Activated T-cell treated with anti-CD3 and anti-CD28 coated beads, Interleukin-2, amount 50 U/mL, for 24 hours (primary cell): ENCODE data around the gene PPP2R5E.

Source experiments
- DNase-seq: peaks from one replicate; pipeline ENCODE4 v3.0.0-alpha.2; 2020
- H3K27ac Mint-ChIP-seq: 2 replicates; pipeline ENCODE4 v1.8.0; 2020; ENCODE audit warnings: mild to moderate bottlenecking, mixed read lengths
- H3K27me3 Mint-ChIP-seq: 2 replicates; pipeline ENCODE4 v1.8.0; 2020; ENCODE audit warnings: mixed read lengths
- H3K36me3 Mint-ChIP-seq: 2 replicates; pipeline ENCODE4 v1.8.0; 2020; ENCODE audit warnings: low read depth, mixed read lengths
- H3K4me1 Mint-ChIP-seq: 2 replicates; pipeline ENCODE4 v1.8.0; 2020; ENCODE audit warnings: low read depth, mixed read lengths
- H3K4me3 Mint-ChIP-seq: 2 replicates; pipeline ENCODE4 v1.8.0; 2020; ENCODE audit warnings: mild to moderate bottlenecking, moderate library complexity, mixed read lengths
- H3K9me3 Mint-ChIP-seq: 2 replicates; pipeline ENCODE4 v1.8.0; 2020; ENCODE audit warnings: mixed read lengths

PPP2R5E gene

DNA sequence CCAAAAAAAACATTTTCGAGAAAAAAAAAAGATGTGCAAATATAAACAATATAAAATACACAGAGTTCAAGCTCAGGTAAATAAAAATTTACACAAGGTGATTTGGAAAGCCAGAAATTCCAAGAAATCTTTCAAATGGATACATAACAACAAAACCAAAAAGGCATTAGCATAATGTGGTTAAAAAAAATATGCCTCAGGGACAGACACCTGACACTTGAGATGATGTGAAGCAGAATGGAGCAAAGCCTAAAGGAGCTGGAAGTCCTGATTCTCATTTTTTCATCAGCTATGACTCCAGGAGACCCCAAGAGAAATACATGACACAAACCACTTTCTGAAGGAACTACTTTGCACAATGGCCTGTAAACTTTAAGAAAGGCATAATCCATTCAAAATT is 98.6 kb downstream of the PPP2R5E start:
- Mint-ChIP-seq H3K27me3 (no peaks in the 10 kb centered on the region), H3K4me3 (no peak overlapping the region), H3K4me1 (peaks cover 38% of the 10 kb centered on the region), H3K27ac (no peak overlapping the region), H3K36me3 (peaks cover 33% of the 10 kb centered on the region), H3K9me3 (no peaks in the 10 kb centered on the region)
- DNase-seq, result no peak

- no peak for DNase-seq
- Mint-ChIP-seq H3K27ac (no peak overlapping the region), H3K4me3 (no peak overlapping the region), H3K36me3 (peaks cover 28% of the 10 kb centered on the region), H3K4me1 (peaks cover 37% of the 10 kb centered on the region), H3K9me3 (no peaks in the 10 kb centered on the region), H3K27me3 (no peaks in the 10 kb centered on the region)
Measured at GRCh38 chr14:63443988-63444387, 99.2 kb downstream of the PPP2R5E start.

- Mint-ChIP-seq H3K27me3 (no peaks in the 10 kb centered on the region), H3K4me1 (peaks cover 42% of the 10 kb centered on the region), H3K4me3 (no peak overlapping the region), H3K36me3 (peaks cover 24% of the 10 kb centered on the region), H3K27ac (no peak overlapping the region), H3K9me3 (no peaks in the 10 kb centered on the region)
- no peak for DNase-seq
Measured at GRCh38 chr14:63443361-63443760, 99.8 kb downstream of the PPP2R5E start.

GRCh38 chr14:63438065-63438757 is 105.0 kb downstream of the PPP2R5E start:
- Mint-ChIP-seq H3K27me3 (no peaks in the 10 kb centered on the region), H3K36me3 (peaks cover 9% of the 10 kb centered on the region), H3K4me1 (peaks cover 67% of the 10 kb centered on the region), H3K27ac (peak overlapping the region; percentile 82), H3K9me3 (no peaks in the 10 kb centered on the region), H3K4me3 (peak overlapping the region; percentile 4)
- DNase-seq, result no peak

GRCh38 chr14:63436286-63437098 is 106.7 kb downstream of the PPP2R5E start:
- no peak overlapping the region for H3K4me3 Mint-ChIP-seq
- peaks cover 74% of the 10 kb centered on the region for H3K4me1 Mint-ChIP-seq
- H3K27me3 Mint-ChIP-seq, result no peaks in the 10 kb centered on the region
- H3K9me3 Mint-ChIP-seq, result no peaks in the 10 kb centered on the region
- peak overlapping the region; percentile 27 for H3K27ac Mint-ChIP-seq
- H3K36me3 Mint-ChIP-seq, result peaks cover 6% of the 10 kb centered on the region
- no peak for DNase-seq

GRCh38 chr14:63435838-63436237 is 107.3 kb downstream of the PPP2R5E start:
- no peaks in the 10 kb centered on the region for H3K9me3 Mint-ChIP-seq
- peaks cover 70% of the 10 kb centered on the region for H3K4me1 Mint-ChIP-seq
- H3K27ac Mint-ChIP-seq, result peak overlapping the region; percentile 42
- H3K4me3 Mint-ChIP-seq, result no peak overlapping the region
- DNase-seq, result no peak
- no peaks in the 10 kb centered on the region for H3K27me3 Mint-ChIP-seq
- peaks cover 1% of the 10 kb centered on the region for H3K36me3 Mint-ChIP-seq

DNA sequence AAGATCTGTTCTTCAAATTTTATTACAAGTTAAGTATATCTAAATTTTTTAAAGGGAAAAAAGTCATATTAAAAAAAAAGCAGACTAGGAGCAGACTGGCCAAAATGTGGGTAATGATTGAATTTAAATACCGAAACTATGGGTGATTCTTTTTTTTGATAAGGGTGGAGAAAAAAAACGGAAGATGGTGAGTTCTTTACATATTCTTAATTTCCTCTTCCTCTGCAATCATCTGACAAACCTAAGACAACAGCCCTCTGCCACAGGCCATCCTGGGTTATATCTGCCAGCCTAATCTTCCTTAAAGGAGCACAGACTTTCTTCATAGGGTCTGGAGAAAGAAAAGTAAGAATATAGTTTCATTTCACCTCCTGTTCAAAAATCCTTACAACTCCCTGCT is 108.0 kb downstream of the PPP2R5E start:
- no peak for DNase-seq
- no peak overlapping the region for H3K4me3 Mint-ChIP-seq
- H3K36me3 Mint-ChIP-seq, result peaks cover 1% of the 10 kb centered on the region
- no peaks in the 10 kb centered on the region for H3K27me3 Mint-ChIP-seq
- H3K27ac Mint-ChIP-seq, result peak overlapping the region; percentile 42
- H3K4me1 Mint-ChIP-seq, result peaks cover 68% of the 10 kb centered on the region
- no peaks in the 10 kb centered on the region for H3K9me3 Mint-ChIP-seq

- Mint-ChIP-seq H3K36me3 (peaks cover 1% of the 10 kb centered on the region), H3K27ac (no peak overlapping the region), H3K4me1 (peaks cover 57% of the 10 kb centered on the region), H3K9me3 (no peaks in the 10 kb centered on the region), H3K27me3 (no peaks in the 10 kb centered on the region), H3K4me3 (no peak overlapping the region)
- no peak for DNase-seq
Measured at GRCh38 chr14:63432888-63433552, 110.2 kb downstream of the PPP2R5E start.

DNA sequence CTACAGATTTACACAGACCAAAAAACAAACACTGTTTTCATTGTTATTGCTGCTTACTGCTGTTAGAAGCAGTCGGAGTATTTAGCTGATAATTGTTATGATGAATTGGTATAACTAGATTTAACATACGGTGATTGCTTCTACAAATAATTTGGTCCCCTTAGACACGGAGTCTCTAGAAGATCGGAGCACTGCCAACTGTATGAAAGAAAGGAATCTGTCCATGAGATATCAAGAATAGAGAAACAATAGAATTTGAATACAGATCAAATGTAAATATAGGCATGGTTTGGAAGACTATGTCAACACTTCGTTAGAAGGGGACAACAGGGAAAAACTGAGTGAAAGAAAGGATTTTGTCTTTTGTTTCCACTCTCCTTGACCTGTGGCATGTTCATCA is 110.9 kb downstream of the PPP2R5E start:
- H3K27me3 Mint-ChIP-seq, result no peaks in the 10 kb centered on the region
- H3K27ac Mint-ChIP-seq, result no peak overlapping the region
- peaks cover 51% of the 10 kb centered on the region for H3K4me1 Mint-ChIP-seq
- H3K36me3 Mint-ChIP-seq, result peaks cover under 1% of the 10 kb centered on the region
- H3K4me3 Mint-ChIP-seq, result no peak overlapping the region
- H3K9me3 Mint-ChIP-seq, result no peaks in the 10 kb centered on the region
- DNase-seq, result no peak

DNA sequence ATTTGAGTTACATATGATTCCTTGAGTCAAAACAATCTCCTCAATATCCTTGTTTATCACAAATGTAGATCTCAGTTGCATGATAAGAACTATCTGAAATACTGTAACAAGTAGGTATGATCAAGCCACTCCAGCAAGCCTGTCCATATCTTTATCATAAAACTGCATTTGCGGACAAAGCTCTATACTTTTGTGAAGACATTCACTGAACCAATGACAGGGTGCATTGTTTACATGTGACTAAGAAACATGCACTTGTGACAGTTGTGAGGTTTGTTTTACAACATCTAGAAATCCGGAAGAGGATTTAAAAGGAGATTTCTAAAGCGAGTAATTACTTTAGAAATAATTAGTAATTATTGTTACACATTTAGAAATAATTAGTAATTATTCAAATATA is 111.7 kb downstream of the PPP2R5E start:
- H3K4me3 Mint-ChIP-seq, result no peak overlapping the region
- no peak overlapping the region for H3K27ac Mint-ChIP-seq
- no peak for DNase-seq
- H3K4me1 Mint-ChIP-seq, result peaks cover 44% of the 10 kb centered on the region
- no peaks in the 10 kb centered on the region for H3K9me3 Mint-ChIP-seq
- H3K36me3 Mint-ChIP-seq, result no peaks in the 10 kb centered on the region
- no peaks in the 10 kb centered on the region for H3K27me3 Mint-ChIP-seq

- Mint-ChIP-seq H3K9me3 (no peaks in the 10 kb centered on the region), H3K4me3 (no peak overlapping the region), H3K4me1 (peaks cover 26% of the 10 kb centered on the region), H3K27ac (no peak overlapping the region), H3K36me3 (no peaks in the 10 kb centered on the region), H3K27me3 (no peaks in the 10 kb centered on the region)
- DNase-seq, result no peak
Measured at GRCh38 chr14:63428486-63428885, 114.7 kb downstream of the PPP2R5E start.

DNA sequence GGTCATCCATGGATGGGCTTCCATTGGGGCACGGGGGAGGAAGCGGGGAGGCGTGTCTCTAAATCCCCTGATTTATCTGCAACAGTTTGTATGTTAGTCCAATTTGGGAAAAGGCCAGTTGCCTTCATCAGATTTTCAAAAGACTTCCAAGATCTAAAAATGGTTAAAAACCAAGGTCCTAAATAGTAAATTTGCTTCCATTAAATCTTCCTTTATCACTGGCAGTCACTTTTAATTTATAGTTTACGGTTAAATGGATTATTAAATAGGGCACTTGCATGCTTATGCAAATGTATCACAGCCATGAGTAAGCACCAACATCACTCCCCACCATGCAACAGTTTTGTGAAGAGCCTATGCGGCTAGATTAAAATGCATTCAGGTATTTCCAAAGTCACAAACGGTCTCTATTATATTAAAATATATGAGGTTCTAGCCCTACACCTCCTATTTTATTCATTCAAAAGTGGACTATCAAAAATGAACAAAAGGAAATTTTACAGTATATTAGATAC is 116.3 kb downstream of the PPP2R5E start:
- Mint-ChIP-seq H3K9me3 (no peaks in the 10 kb centered on the region), H3K36me3 (peaks cover 3% of the 10 kb centered on the region), H3K27me3 (no peaks in the 10 kb centered on the region), H3K4me3 (no peak overlapping the region), H3K27ac (no peak overlapping the region), H3K4me1 (peaks cover 15% of the 10 kb centered on the region)
- DNase-seq, result no peak

GRCh38 chr14:63423889-63424288 is 119.3 kb downstream of the PPP2R5E start:
- H3K27me3 Mint-ChIP-seq, result no peaks in the 10 kb centered on the region
- H3K36me3 Mint-ChIP-seq, result peaks cover 31% of the 10 kb centered on the region
- H3K27ac Mint-ChIP-seq, result no peak overlapping the region
- H3K4me3 Mint-ChIP-seq, result no peak overlapping the region
- no peaks in the 10 kb centered on the region for H3K9me3 Mint-ChIP-seq
- peaks cover 10% of the 10 kb centered on the region for H3K4me1 Mint-ChIP-seq
- DNase-seq, result no peak

DNA sequence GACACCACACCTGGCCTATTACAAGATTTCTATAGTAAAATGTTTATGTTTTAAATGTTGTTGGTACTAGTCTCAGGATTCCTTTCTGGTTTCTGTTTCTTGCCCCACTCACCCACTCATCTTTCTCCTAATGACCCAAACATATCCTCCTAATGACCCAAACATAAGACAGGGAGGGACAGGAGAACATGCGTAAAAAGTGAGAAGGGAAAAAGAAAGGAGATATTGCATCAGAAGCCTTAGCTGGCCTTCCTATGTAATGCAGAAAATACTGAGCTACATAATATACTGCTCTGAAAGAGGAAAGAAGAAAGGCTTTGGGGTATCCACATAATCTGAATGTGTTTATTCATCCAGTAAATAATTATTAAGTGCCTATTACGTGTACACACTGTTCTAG is 119.8 kb downstream of the PPP2R5E start:
- H3K4me3 Mint-ChIP-seq, result no peak overlapping the region
- peaks cover 34% of the 10 kb centered on the region for H3K36me3 Mint-ChIP-seq
- no peak overlapping the region for H3K27ac Mint-ChIP-seq
- H3K4me1 Mint-ChIP-seq, result peaks cover 9% of the 10 kb centered on the region
- H3K27me3 Mint-ChIP-seq, result no peaks in the 10 kb centered on the region
- no peak for DNase-seq
- no peaks in the 10 kb centered on the region for H3K9me3 Mint-ChIP-seq

- Mint-ChIP-seq H3K9me3 (no peaks in the 10 kb centered on the region), H3K4me3 (no peak overlapping the region), H3K27ac (peak overlapping the region; percentile 12), H3K4me1 (peaks cover 8% of the 10 kb centered on the region), H3K36me3 (peaks cover 41% of the 10 kb centered on the region), H3K27me3 (no peaks in the 10 kb centered on the region)
- DNase-seq, result no peak
Measured at GRCh38 chr14:63421919-63422318, 121.3 kb downstream of the PPP2R5E start.
